GM18861 (cell line): ENCODE results near the gene LGALS3.
"Not testable (repeated sequence)": the region's sequence is repeated elsewhere in the genome, so short reads cannot be mapped to it uniquely, and the experiment has no call there.

ENCODE experiments used
- ATAC-seq: cut with Tn5 transposase; IDR thresholded peaks from one replicate; pipeline ENCODE4 v1.9.1; 2021; ENCODE audit not compliant: unreplicated experiment

The LGALS3 gene

DNA sequence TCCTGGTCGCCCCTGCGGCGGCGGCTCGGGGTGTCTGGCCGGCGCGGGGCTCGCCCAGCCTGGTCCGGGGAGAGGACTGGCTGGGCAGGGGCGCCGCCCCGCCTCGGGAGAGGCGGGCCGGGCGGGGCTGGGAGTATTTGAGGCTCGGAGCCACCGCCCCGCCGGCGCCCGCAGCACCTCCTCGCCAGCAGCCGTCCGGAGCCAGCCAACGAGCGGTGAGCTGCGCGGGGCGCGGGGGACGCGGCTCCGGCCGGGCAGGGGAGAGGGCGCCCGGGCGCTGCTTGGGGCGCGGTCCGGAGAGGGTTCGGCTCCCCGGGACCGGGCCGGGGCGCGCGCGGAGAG, at the start of gene LGALS3:
LGALS3 (plus strand) TSS at position 167 of the 342 bp plus-strand sequence. CDS start 8,122 bp downstream, outside the sequence.
- peak; percentile 38 for ATAC-seq

DNA sequence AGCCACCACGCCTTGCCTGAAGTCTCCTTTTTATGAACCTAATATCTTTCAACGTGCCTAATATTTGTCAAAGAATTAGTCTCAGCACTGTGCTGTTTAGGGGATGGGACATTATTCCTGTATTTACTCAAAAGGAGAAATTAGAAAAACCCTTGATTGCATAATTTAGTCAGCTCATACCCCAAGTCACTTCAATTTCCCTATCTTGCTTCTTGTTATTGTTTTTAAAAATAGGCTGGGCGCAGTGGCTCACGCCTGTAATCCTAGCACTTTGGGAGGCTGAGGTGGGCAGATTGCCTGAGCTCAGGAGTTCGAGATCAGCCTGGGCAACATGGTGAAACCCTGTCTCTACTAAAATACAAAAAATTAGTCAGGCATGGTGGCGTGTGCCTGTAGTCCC, 49.1 kb upstream of the LGALS3 start:
- not testable (repeated sequence) for ATAC-seq

DNA sequence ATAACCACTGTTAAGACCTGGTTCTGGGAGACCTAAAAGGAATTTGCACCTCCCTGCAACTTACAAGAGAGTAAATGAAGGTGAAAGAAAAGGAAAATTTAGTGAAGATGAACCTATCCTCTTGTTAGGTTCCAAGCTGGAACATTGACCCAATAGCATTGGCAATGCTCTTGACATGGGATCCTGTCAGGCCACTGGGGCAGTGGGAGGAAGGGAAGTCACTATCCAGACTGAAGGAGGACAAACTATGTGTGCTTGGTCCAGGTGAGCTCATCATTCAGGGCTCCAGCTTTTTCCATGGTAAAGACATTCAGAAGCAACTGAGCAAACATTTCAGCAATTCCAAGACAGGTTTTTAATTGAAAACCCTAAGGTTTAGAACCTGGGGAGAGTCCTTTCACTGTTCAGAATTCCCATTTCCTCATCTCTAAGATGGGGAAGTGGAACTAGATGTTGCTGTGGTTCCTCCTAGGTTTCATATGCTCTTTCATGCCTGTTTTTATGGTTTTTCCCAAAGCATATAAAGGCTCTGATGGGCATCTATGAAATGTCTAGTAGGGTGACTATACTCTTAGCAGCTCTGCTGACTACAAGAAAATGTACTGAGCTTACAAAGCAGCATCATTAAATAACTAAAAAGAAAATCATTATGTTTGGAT, 44.5 kb upstream of the LGALS3 start:
- ATAC-seq: no peak

DNA sequence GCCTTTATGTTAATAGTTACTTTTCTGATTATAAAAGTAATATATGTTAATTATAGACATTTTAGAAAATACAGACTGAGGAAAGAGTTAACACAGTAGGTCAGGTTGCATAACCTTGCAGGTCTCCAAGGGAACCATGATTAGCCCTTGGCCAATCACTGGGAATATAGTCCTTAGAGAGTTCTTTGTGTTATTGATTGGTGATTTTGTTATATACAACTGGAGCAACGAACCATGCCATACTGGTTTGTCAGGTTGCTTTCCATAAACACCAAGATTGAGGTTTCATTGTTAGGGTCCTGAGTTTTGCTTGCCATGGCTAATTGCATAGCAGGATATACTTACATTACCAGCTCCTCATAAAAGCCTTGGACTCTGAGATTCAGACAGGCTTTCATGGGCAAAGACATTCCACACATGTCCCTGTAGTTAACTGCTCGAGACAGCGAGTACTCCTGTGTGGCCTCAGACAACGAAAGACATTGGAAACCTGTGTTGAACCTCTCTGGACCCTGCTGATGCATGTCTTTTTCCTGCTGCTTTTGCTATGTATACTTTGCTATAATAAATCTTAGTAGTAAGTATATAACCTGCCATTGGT, 43.9 kb upstream of the LGALS3 start:
- ATAC-seq: no peak

DNA sequence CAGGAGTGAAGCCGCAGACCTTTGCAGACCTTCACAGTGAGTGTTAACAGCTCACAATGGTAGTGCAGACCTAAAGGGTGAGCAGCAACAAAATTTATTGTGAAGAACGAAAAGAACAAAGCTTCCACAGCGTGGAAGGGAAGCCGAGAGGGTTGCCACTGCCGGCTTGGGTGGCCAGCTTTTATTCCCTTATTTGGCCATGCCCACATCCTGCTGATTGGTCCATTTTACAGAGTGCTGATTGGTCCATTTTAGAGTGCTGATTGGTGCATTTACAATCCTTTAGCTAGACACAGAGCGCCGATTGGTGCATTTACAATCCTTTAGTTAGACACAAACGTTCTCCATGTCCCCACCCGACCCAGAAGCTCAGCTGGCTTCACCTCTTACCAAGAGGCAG, 42.1 kb upstream of the LGALS3 start:
- no peak for ATAC-seq

DNA sequence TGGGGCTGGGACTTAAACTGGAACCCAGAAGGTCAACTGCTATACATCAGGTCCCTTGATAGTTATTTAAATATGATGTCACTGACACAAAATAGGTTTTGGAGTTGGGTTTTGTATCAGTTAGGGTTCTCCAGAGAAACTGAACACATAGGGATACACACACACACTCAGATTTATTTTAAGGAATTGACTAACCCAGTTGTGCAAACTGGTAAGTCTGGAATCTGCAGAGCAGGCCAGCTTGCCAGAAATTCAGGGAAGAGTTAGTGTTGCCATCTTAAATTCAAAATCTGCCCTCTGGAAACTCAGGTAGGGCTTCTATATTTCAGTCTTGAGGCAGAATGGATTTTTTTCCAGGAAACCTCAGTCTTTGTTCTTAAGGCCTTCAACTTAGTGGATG, 40.7 kb upstream of the LGALS3 start:
- no peak for ATAC-seq

DNA sequence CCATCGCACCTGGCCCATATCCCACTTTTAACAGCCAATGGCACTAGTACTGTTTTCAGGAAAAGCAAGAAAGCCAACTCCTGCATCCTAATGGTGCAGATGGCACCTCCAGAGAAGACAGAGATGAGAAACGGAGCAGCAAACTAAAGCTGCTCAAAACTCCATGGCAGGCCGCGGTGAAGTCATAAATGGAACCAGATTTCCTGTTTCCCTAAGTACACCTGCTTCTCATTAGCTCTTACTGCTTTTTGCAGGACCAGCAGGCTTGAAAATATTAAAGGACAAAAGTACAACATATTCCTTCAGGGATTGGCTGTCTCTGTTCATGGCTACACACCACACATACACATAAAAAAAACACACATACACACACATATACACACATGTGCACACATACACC, 36.7 kb upstream of the LGALS3 start:
- no peak for ATAC-seq

DNA sequence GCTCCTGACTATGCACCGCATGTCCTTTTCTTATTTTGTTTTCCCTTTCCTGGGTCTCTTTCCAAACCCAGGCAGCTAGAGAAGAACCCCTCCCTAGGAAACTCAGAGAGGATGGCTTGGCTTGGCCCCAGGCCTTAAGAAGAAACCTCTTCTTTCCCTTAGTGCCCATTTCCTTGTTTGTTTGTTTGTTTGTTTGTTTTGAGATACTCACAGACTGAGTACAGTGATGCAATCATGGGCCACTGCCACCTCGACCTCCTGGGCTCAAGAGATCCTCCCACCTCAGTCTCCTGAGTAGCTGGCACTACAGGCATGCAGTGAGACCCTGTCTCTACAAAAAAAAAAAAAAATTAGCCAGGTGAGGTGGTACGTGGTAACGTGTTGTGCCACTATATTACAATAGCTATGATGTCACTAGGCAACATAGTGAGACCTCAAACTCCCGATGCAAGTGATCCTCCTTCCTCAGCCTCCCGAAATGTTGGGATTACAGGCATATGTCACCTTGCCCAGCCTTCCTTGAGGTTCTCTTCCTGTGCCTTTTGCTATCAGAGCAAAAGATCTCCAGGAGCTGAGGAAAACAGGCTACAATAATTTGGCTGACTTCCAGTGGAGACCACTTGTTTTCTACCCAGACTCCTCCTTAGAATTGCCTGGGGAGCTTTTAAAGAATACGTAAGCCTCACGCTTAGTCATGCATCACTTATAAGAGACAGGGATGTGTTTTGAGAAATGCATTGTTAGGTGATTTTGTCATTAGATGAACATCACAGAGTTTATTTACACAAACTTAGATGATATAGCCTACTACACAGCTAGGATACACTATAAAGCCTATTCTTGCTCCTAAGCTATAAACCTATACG, 34.5 kb upstream of the LGALS3 start:
- ATAC-seq: no peak

DNA sequence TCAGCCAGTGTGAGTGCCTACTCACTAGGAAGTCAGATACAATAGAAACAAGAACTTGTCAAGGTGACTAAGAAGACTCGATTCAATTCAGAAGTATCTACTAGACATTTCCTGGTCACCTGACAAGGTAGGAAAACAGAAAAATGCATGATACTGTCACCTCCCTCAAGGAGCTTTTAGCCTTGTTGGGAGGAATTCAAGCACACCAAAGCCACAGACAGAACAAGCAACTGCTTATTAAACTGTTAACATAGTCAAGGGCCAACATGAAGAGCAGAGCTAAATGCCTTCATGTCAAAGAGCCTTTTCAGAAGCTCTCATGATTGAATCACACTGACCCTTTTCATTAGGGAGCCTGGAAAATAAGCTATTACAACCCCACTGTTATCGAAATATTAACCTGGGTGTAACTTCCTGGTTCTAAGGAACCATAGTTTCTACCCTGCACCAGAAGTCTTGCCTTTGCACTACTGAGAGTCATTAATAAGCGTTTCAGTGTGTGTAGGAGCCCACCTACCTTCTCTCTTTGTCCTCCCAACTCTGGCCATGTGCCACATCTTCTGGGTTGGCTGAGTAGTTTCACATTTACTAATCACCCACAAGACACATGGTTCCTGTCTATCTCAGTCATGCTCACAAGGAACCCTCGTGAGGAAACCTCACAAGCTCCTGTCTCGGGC, 31.0 kb upstream of the LGALS3 start:
- ATAC-seq: peak; percentile 50

DNA sequence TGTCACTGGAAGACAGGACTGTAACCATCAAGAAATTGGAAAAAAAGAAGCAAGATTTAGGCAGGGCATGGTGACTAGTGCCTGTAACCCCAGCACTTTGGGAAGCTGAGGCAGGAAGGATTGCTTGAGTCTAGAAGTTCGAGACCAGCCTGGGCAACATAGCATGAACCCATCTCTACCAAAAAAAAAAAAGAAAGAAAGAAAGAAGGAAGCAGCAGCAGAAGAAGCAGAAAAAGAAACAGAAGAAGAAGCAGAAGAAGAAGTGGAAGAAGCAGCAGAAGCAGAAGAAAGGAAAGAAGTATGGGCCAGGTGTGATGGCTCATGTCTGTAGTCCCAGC, 30.5 kb upstream of the LGALS3 start:
- no peak for ATAC-seq

DNA sequence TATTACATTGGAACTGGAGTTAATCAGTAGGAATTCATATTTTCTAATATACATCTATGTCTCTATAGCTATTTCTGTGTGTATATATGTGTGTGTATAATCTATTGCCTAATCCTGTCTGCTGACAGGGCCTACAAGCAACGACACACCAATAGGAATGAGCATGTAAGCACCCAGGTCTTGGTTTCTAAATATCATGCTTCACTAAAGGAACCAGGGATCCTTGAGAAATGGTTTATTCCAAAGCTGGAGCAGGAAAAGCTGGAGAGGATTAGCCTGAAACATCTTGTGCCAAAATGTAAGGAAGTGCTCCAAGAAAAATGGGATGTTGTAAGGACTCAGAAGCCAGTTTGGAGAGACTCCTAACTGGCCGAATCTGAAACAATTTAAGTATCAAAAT, 29.3 kb upstream of the LGALS3 start:
- no peak for ATAC-seq

DNA sequence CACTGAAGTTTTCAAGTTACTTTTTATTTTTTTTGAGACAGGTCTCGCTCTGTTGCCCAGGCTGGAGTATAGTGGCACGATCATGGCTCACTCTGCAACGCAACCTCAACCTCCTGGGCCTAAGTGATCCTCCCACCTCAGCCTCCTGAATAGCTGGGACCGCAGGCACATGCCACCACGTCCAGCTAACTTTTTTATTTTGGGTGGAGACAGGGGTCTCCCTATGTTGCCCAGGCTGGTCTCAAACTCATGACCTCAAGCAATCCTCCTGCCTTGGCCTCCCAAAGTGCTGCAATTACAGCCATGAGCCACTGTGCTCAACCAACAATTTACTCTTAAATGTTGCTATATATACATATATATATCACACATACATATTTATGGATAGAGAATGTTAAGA, 27.4 kb upstream of the LGALS3 start:
- ATAC-seq: no peak

DNA sequence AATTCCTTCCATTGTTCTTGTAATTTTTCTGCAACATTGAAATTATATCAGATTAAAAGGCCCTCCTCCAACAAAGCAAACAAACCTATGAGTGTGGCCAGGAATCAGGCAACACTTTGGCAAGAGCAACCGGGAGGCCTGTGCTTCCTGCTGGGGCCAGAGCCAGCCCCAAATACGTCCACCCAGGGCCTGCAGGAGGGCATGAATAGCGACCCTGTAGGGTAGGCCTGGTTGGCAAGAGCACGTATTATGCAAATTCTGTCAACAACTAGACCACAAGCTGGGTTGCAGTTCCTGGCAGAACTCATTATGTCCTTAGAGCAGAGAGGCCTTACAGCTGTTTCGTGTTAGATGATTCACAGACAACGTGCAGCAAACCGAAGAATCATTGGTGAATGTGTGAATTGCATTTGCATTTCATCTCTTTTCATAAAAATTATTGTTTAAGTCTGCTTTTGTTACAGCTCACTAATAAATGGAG, 26.9 kb upstream of the LGALS3 start:
- peak; percentile 69 for ATAC-seq

DNA sequence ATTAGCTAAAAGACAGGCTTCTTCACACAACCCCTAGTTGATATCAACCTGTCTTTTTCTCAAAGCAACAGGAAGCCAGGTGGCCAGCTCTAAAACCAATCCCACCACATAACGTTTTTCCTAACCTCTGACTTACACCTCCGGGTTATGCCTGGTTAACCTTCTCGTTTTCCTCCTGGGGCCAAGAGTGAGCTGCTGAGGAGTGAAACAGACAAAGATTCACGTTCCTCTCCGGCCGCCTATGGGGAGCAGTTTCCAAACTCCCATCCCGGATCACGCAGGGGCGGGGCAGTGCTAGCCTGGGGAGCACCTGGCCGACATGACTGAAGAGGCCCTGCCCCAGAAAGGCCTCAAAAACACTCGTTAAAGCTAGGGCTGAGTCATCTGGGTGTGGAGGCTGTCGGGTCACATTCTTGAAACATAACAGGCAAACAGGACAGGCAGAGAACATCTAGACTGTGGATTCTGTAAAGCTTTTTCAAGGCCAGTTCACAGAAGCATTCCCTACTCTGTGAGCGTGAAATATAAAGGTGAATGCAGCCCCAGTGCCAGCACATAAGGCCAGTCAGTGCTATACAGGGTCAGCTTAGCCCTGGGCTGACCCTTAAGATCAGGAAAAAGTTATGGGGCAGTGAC, 25.9 kb upstream of the LGALS3 start:
- ATAC-seq: peak; percentile 25

DNA sequence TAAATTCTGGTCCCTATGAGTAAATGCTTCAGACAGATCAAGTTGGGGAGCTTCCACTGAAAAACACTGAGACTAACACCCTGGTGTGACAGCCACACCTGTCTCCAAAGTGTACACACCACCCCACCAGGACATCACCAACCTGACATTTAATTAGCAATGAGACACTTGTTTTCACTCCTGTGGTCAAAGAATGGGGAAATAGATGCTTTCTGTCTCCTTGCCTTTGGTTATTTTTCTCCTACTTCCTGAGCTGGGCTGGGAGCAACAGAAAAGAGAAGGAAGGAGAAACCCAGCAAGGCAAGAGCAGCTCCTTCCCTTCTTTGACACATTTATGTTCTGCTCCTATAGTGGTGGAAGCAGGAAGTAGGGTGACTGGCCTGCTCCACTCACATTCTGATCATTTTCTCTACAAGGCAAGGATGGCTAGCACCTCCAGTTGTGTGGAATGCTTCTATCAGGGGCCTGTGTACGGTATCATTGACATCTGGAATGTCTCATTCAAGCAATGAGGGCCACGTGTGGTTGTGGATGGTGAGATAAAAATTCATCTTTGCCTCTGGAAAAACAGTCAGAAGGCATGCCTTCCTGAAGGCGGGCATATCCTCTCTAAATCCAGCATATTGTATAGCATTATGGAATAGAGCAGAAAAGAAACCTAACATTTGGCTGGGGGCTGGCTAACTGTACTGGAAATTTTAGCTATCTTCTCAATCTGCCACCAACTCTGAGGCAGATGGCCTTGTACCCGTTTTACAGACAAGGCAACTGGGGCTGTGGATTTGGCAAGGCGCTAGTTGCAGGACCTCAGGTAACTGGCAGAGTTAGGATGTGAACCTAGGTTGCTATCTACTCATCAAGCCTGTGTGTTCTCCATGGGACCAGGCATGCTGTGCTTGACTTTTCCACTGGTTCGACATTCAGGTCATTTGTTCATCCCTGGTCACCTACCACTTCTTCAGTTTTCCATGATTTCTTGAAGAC, 24.8 kb upstream of the LGALS3 start:
- no peak for ATAC-seq

DNA sequence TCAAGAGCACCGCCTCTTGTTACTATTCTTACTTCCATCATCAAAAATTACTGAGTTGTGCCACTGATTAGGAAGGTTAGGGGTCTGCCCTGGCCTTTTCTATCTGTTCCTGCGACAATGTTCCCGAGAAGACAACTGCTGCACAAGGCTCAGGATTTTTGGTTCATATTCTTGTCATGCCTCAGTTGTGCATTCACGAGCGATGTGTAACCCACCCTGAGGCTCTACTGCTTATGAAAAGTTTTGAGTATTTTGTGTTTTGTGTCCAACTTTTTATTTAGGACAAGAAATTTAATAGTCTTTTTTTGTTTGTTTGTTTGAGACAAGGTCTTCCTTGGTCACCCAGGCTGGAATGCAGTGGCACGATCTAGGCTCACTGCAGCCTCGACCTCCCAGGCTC, 23.1 kb upstream of the LGALS3 start:
- no peak for ATAC-seq

DNA sequence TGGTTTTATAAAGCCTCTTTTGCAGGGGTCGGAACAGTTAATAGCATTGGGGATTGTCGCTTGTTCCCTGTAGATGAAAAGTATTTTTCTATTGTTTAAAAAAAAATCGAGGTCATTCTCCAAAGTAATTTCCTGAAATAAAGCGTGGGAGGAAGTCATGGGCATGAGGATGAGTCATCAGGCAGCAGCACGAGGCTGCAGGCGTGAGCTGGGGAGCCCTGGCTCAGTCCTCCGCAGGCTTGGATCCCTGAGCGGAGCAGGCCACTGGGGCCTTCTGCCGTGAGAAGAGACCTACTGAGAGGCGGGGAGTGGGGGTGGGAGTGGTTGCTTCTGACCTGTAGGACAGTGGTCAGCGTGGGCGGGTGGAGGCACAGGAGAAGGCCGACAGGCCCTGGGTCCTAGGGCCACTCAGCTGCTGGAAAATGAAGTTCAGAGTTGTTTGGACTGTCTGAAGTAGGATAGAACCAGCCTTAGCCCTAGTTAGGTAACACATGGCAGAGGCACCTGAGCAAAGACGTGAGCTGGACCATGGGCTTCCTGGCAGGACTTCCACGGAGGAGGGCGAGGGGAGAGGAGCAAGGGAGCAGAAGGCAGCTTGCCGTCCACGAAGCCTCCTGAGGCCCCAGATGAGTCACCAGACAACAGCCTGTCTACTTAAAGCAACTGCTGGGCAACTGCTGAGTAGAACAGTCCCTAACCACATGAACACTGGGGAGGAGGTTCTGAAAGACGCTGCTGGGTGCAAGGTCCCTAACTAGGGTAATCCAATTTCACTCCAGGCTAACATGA, 21.1 kb upstream of the LGALS3 start:
- ATAC-seq: no peak

DNA sequence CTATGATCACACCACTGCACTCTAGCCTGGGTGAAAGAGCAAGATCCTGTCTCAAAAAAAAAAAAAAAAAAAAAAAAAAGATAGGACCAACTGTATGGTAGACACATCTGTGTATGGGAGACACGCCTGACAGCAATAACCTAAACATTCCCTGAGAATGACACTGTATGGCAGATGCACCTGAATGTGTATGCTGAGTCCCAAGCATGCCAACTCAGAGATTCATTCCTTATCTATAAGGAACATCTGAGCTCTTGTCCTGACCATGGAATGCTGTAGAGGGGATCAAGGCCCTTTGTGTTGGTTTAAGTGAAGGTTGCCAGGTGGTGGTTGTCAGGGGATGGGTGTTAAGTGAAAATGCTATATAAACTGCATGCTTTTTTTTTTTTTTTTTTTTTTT, 19.2 kb upstream of the LGALS3 start:
- no peak for ATAC-seq

DNA sequence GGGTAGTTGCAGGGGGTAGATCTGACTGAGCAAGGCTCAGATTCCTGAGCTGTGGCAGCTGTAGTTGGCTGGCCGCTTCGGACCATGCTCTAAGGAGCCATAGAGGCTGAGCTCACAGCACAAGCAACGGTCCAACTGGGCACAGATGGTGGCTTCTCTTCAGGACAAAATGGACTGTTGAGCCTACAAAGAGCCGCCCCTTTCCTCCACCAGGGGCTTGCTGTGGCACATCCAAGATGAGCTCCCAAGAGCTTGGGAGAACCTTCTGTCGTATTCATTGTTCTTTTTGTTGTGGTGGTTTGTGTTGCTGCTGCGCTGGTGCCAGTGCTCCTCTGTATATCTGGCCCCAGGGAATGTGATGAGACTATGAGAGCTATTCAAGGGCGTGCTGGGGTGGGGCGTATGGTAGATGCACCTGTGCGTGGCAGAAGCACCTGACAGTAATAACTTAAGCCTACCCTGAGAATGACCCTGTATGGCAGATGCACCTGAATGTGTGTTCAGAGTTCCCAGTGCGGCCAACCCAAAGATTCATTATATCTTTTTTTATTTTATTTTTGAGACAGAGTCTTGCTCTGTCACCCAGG, 17.8 kb upstream of the LGALS3 start:
- no peak for ATAC-seq
